SJCRH30 (cell line): Measurements from ENCODE around the gene FAU. TPM values are rescaled to one million over a fixed set of nuclear protein-coding genes. Genes with fewer than 3 reads are reported as not detected.

Experiments
- DNase-seq, 2 experiments: peaks; one replicate each; pipeline ENCODE4 v3.0.0-alpha.2; 2015 to 2020
- H3K27ac ChIP-seq: fragments of 250-450 bp; sonication (Bioruptor Pico); 2 replicates; pipeline ENCODE4 v1.5.1; 2020; ENCODE audit warnings: mild to moderate bottlenecking, moderate library complexity
- H3K27me3 ChIP-seq: fragments of 250-450 bp; sonication (Bioruptor Pico); 2 replicates; pipeline ENCODE4 v1.5.1; 2020; ENCODE audit warnings: mild to moderate bottlenecking, moderate library complexity
- H3K36me3 ChIP-seq: fragments of 250-450 bp; sonication (Bioruptor Pico); 2 replicates; pipeline ENCODE4 v1.5.1; 2020; ENCODE audit warnings: mild to moderate bottlenecking, moderate library complexity
- H3K4me1 ChIP-seq: fragments of 250-450 bp; sonication (Bioruptor Pico); 2 replicates; pipeline ENCODE4 v1.5.1; 2020; ENCODE audit warnings: mild to moderate bottlenecking, moderate library complexity
- H3K4me3 ChIP-seq: fragments of 250-450 bp; sonication (Bioruptor Pico); 2 replicates; pipeline ENCODE4 v1.5.1; 2020; ENCODE audit warnings: mild to moderate bottlenecking, moderate library complexity
- H3K9me3 ChIP-seq: fragments of 250-450 bp; sonication (Bioruptor Pico); replicated peaks from 2 replicates; pipeline ENCODE4 v1.5.1; 2020; ENCODE audit warnings: mild to moderate bottlenecking, moderate library complexity
- total RNA-seq: library from RNA; depleted of rRNA; stranded (reverse); fragments of >200 nt; shearing (Covaris generic); gene quantifications from 2 replicates; pipeline ENCODE4 v1.2.3, GENCODE V29; 2014

The FAU gene
- total RNA-seq, 1 experiment from 2014 or later, result 281 TPM

DNA sequence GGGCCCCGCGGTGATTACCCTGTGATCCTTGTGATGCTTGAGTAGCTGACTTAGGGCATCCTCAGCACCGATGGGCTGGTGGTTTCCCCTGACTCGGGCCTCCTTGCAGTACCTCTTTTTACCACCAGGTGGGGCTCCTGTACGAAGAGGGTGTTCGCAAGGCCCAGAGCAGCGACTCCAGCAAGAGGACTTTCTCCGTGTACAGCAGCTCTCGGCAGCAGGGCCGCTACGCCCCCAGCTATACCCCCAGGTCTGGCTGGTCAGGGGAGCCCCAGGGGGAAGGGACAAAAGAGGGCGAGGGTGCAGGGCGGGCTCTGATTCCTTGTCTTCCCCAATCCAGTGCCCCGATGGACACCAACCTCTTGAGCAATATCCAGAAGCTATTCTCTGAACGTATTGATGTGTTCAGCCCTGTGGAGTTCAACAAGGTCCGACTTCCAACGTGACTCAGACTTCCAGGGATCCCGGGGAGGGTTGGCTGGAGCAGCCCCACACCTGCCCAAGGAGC, 11.5 kb downstream of the FAU start:
- H3K27ac ChIP-seq, result no peak overlapping the region
- H3K4me1 ChIP-seq, result peaks cover 2% of the 10 kb centered on the region; the same call in 1 of the 2 replicates
- H3K36me3 ChIP-seq, result no peaks in the 10 kb centered on the region
- DNase-seq, result peak; percentile 80 to 89
- no peaks in the 10 kb centered on the region for H3K27me3 ChIP-seq
- no peak overlapping the region for H3K4me3 ChIP-seq
- no peaks in the 10 kb centered on the region for H3K9me3 ChIP-seq

- Histone ChIP-seq H3K27ac (no peak overlapping the region), H3K27me3 (no peaks in the 10 kb centered on the region), H3K9me3 (no peaks in the 10 kb centered on the region), H3K36me3 (no peaks in the 10 kb centered on the region), H3K4me3 (no peak overlapping the region), H3K4me1 (peaks cover 2% of the 10 kb centered on the region; the same call in 1 of the 2 replicates)
- DNase-seq, result no peak
Observed at GRCh38 chr11:65109231-65110198, 12.4 kb downstream of the FAU start.

DNA sequence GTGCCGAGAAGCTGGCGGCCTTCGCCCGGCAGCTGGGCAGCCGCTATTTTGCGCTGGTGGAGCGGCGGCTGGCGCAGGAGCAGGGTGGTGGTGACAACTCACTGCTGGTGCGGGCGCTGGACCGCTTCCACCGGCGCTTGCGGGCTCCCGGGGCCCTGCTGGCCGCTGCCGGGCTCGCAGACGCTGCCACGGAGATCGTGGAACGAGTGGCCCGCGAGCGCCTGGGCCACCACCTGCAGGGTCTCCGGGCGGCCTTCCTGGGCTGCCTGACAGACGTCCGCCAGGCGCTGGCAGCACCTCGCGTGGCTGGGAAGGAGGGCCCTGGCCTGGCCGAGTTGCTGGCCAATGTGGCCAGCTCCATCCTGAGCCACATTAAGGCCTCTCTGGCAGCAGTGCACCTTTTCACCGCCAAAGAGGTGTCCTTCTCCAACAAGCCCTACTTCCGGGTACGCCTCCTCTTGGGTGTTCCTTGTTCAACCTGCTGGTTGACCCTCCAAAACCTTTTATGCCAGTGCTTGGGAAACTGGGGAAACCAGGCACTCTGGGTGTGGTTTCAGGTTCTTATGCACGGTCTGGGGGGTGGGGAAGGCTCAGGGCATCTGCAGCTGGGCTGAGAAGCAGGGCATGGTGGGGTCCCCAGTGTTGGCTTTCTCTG, 13.3 kb downstream of the FAU start:
- no peaks in the 10 kb centered on the region for H3K36me3 ChIP-seq
- no peaks in the 10 kb centered on the region for H3K9me3 ChIP-seq
- no peaks in the 10 kb centered on the region for H3K27me3 ChIP-seq
- no peak overlapping the region for H3K4me3 ChIP-seq
- H3K27ac ChIP-seq, result no peak overlapping the region
- peaks cover 2% of the 10 kb centered on the region; the same call in 1 of the 2 replicates for H3K4me1 ChIP-seq
- no peak for DNase-seq

DNA sequence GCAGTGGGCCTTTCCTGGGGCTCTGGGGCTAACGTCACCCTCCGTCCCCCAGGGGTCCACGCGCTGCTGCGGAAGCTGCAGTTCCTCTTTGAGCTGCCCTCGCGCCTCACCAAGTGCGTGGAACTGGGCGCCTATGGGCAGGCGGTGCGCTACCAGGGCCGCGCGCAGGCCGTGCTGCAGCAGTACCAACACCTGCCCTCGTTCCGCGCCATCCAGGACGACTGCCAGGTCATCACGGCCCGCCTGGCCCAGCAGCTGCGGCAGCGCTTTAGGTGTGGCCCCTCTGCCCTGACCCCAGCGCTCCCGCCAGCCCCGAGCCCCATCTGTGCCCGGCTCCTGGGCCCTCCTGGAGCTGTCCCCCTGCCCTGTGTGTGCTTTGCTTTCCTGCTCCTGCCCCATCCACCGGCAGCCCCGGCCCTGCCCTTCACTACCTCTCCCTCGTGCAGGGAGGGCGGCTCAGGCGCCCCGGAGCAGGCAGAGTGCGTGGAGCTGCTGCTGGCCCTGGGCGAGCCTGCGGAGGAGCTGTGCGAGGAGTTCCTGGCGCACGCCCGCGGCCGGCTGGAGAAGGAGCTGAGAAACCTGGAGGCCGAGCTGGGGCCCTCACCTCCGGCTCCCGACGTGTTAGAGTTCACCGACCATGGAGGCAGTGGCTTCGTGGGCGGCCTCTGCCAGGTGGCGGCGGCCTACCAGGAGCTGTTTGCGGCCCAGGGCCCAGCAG, 14.0 kb downstream of the FAU start:
- Histone ChIP-seq H3K4me3 (no peak overlapping the region), H3K36me3 (no peaks in the 10 kb centered on the region), H3K9me3 (no peaks in the 10 kb centered on the region), H3K27ac (no peak overlapping the region), H3K4me1 (peaks cover 2% of the 10 kb centered on the region; the same call in 1 of the 2 replicates), H3K27me3 (no peaks in the 10 kb centered on the region)
- DNase-seq, result no peak

DNA sequence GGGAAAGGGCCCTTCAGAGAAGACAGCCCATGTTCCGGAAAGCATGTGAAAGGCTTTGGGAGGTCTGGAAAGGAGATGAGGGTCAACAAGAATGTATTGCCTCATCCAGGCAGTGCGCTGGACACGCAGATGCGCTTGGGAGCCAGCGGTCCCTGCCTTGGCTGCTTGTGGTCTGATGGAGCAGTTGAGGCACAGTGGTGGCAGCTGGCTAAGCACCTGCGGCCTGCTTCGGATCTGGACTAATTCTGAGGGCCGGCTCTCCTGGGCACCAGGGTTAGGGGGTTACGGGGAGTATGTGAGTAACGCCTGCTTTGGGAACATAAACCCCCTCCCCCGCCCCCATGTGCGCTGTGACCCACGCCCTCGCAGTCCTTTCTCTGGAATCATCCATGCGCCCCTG, 14.9 kb downstream of the FAU start:
- DNase-seq, result no peak
- Histone ChIP-seq H3K4me3 (no peak overlapping the region), H3K9me3 (no peaks in the 10 kb centered on the region), H3K4me1 (peaks cover 9% of the 10 kb centered on the region; the same call in 1 of the 2 replicates), H3K27ac (no peak overlapping the region), H3K27me3 (no peaks in the 10 kb centered on the region), H3K36me3 (no peaks in the 10 kb centered on the region)

- no peaks in the 10 kb centered on the region for H3K27me3 ChIP-seq
- H3K9me3 ChIP-seq, result no peaks in the 10 kb centered on the region
- no peak overlapping the region for H3K27ac ChIP-seq
- H3K4me3 ChIP-seq, result no peak overlapping the region
- DNase-seq, result no peak
- H3K4me1 ChIP-seq, result peaks cover 12% of the 10 kb centered on the region; the same call in 1 of the 2 replicates
- H3K36me3 ChIP-seq, result no peaks in the 10 kb centered on the region
Observed at GRCh38 chr11:65104628-65105027, 17.3 kb downstream of the FAU start.

GRCh38 chr11:65103476-65103875, 18.5 kb downstream of the FAU start:
- no peaks in the 10 kb centered on the region for H3K36me3 ChIP-seq
- no peak overlapping the region for H3K4me3 ChIP-seq
- H3K27me3 ChIP-seq, result no peaks in the 10 kb centered on the region
- DNase-seq, result no peak
- H3K4me1 ChIP-seq, result peaks cover 12% of the 10 kb centered on the region; the same call in 1 of the 2 replicates
- no peaks in the 10 kb centered on the region for H3K9me3 ChIP-seq
- no peak overlapping the region for H3K27ac ChIP-seq

DNA sequence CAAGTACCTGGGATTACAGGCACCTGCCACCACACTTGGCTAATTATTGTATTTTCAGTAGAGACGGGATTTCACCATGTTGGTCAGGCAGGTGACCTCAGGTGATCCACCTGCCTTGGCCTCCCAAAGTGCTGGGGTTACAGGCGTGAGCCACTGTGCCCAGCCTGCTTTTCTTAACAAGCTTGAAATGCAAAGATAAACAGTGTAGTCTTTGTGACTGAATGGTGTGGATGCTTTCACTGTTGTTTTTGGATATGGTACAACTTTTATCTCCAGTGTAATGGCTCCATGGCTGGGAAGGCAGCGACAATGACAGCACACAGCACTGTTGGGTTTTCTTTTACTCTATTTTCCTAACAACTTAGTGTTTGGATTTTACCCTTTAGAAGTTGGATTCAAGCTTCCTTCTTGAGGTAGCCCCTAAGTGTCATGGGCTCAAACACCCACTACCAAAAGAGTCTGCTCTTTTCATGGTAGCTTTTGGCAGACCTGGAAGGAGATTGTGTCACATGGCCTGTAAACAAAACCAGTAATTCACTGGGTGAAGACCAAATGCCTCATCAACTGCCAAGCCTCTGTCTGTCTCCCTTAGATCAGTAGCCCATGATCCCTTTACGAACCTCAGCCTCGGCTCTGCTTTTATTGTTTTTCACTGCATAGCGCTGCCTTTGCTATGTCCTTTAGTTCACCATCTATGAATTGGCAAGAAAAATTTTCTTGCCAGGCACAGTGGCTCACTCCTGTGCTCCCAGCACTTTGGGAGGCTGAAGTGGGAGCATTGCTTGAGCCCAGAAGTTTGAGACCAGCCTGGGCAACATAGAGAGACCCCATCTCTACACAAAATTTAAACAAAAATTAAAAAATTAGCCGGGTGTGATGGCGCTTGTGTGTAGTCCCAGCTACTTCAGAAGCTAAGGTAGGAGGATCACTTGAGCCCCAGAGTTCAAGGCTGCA, 19.5 kb downstream of the FAU start:
- peaks cover 12% of the 10 kb centered on the region; the same call in 1 of the 2 replicates for H3K4me1 ChIP-seq
- H3K9me3 ChIP-seq, result no peaks in the 10 kb centered on the region
- no peaks in the 10 kb centered on the region for H3K36me3 ChIP-seq
- H3K27me3 ChIP-seq, result no peaks in the 10 kb centered on the region
- peak in 1 of 2 experiments; percentile 50 for DNase-seq
- no peak overlapping the region for H3K4me3 ChIP-seq
- peak overlapping the region; percentile 50 for H3K27ac ChIP-seq

DNA sequence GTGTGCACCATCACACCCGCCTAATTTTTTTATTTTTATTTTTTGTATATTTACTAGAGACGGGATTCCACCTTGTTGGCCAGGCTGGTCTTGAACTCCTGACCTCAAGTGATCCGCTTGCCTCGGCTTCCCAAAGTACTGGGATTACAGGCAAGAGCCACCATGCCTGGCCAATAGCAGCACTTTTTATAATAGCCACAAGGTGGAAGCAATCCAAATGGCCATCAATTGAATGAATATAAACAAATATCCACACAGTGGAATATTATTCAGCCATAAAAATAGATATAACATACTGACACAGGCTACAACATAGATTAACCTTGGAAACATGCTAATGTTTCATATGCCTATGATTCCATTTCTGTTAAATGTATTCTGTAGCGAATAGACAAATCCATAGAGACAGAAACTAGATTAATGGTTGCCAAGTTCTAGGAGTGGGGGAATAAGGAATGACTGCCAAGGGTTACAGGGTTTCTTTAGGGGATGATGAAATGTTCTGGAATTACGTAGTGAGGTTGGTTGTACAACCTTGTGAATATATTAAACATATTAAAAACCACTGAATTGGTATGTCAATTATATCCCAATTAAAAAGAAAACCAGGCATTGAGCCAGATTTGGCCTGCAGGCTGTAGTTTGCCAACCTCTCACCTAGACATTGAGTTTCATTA, 21.1 kb downstream of the FAU start:
- no peak overlapping the region for H3K27ac ChIP-seq
- peaks cover 12% of the 10 kb centered on the region for H3K4me1 ChIP-seq
- no peaks in the 10 kb centered on the region for H3K36me3 ChIP-seq
- DNase-seq, result no peak
- H3K4me3 ChIP-seq, result no peak overlapping the region
- H3K9me3 ChIP-seq, result no peaks in the 10 kb centered on the region
- no peaks in the 10 kb centered on the region for H3K27me3 ChIP-seq

DNA sequence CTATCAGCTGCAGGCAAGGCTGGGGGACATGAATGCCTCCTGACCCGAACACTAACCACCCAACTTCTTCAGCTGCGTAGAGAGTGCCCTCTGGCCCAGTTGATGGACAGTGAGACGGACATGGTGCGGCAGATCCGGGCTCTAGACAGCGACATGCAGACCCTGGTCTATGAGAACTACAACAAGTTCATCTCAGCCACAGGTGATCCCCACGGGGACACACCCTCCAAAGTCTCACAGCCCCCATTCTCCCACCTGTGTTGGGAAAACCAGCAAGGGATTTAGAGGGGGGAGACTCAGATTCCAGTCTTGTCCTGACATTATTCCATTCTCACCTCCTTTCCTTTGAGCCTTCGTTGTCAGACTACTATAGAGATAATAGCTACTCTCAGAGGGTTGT, 25.0 kb downstream of the FAU start:
- no peaks in the 10 kb centered on the region for H3K9me3 ChIP-seq
- H3K27ac ChIP-seq, result no peak overlapping the region
- peak overlapping the region; percentile 99 for H3K4me3 ChIP-seq
- H3K4me1 ChIP-seq, result peaks cover 6% of the 10 kb centered on the region
- H3K27me3 ChIP-seq, result no peaks in the 10 kb centered on the region
- no peak for DNase-seq
- H3K36me3 ChIP-seq, result no peaks in the 10 kb centered on the region

- Histone ChIP-seq H3K4me3 (peak within 1 kb of the TSS; percentile 99), H3K27me3 (no peaks in the 10 kb centered on the region), H3K4me1 (peaks cover 3% of the 10 kb centered on the region), H3K27ac (peak within 1 kb of the TSS; percentile 80), H3K9me3 (no peaks in the 10 kb centered on the region), H3K36me3 (no peaks in the 10 kb centered on the region)
- DNase-seq, result peak; percentile 89 to 93
Observed at GRCh38 chr11:65095974-65096806, 25.7 kb downstream of the FAU start, which contains the start of gene VPS51. Gene VPS51, plus strand, starts transcription at chr11:65096214. Its CDS starts 37 bp downstream, at chr11:65096251.

- H3K27ac ChIP-seq, result peak overlapping the region; percentile 80
- H3K4me3 ChIP-seq, result peak overlapping the region; percentile 99
- no peaks in the 10 kb centered on the region for H3K9me3 ChIP-seq
- H3K36me3 ChIP-seq, result no peaks in the 10 kb centered on the region
- H3K27me3 ChIP-seq, result no peaks in the 10 kb centered on the region
- DNase-seq, result no peak
- peaks cover 2% of the 10 kb centered on the region; the same call in 1 of the 2 replicates for H3K4me1 ChIP-seq
Observed at GRCh38 chr11:65095427-65095826, 26.5 kb downstream of the FAU start.
